Sigmoid colon (tissue), 7 donors: Measurements from ENCODE around the gene NTNG1. TPM values are rescaled to one million over a fixed set of nuclear protein-coding genes. Genes with fewer than 3 reads are reported as not detected.
"Not testable (repeated sequence)": the region's sequence is repeated elsewhere in the genome, so short reads cannot be mapped to it uniquely, and the experiment has no call there.

Experiments used
- DNase-seq: peaks from one replicate; pipeline ENCODE4 v3.0.0-alpha.2; 2019
- H3K27ac ChIP-seq, 4 donors: fragments of 200-600 bp; sonication (generic); one replicate each; pipeline ENCODE4 v1.5.1; 2016 to 2019; ENCODE audit warnings: mild to moderate bottlenecking in 1 of 4
- H3K27me3 ChIP-seq, 3 donors: fragments of 200-600 bp; sonication (generic); one replicate each; pipeline ENCODE4 v1.5.1; 2019; ENCODE audit warnings: mild to moderate bottlenecking in 1 of 3
- H3K36me3 ChIP-seq, 4 donors: fragments of 200-600 bp; sonication (generic); one replicate each; pipeline ENCODE4 v1.5.1; 2016 to 2019
- H3K4me1 ChIP-seq, 4 donors: fragments of 200-600 bp; sonication (generic); one replicate each; pipeline ENCODE4 v1.5.1; 2017 to 2019
- H3K4me3 ChIP-seq, 4 donors: fragments of 200-600 bp; sonication (generic); one replicate each; pipeline ENCODE4 v1.5.1; 2017 to 2019; ENCODE audit warnings: mild to moderate bottlenecking in 2 of 4, moderate library complexity in 1 of 4
- H3K9me3 ChIP-seq, 4 donors: fragments of 200-600 bp in 3 of 4; sonication (generic) in 3 of 4; one replicate each; pipeline versions ENCODE4 v1.5.1 to v1.6.1; 2013 to 2019
- CTCF ChIP-seq, 4 experiments: fragments of 450-650 bp in 3 of 4; fragments of 200-600 bp in 1 of 4; IDR thresholded peaks; one replicate each; pipeline ENCODE4 v1.5.1; 2016 to 2019; ENCODE audit warnings: antibody characterized with exemption in 4 of 4, mild to moderate bottlenecking in 3 of 4, moderate library complexity in 2 of 4
- EP300 ChIP-seq, 4 donors: sonication (generic); formaldehyde crosslinking; IDR thresholded peaks; one replicate each; pipeline ENCODE4 v1.6.1; 2017; ENCODE audit warnings: antibody characterized with exemption in 4 of 4
- POLR2A ChIP-seq, 2 donors: fragments of 450-650 bp; IDR thresholded peaks; one replicate each; pipeline ENCODE4 v1.6.1; 2016; ENCODE audit warnings: antibody characterized with exemption in 2 of 2, mild to moderate bottlenecking in 2 of 2, moderate library complexity in 2 of 2
- POLR2AphosphoS5 ChIP-seq, 4 donors: sonication (generic); formaldehyde crosslinking; IDR thresholded peaks; one replicate each; pipeline ENCODE4 v1.6.1; 2017; ENCODE audit warnings: antibody characterized with exemption in 4 of 4
- WGBS, 2 donors: extraction: QIAGEN DNeasy Blood & Tissue Kit; methylation state at CpG; one replicate each; pipeline ENCODE4 v1.1.7; 2013; 5-methylcytosine and 5-hydroxymethylcytosine counted together
- intact Hi-C: fragments of 100-400 bp; cut with DNase I; formaldehyde crosslinking; loops from one replicate; pipeline ENCODE4 v1.15.1; 2023
- polyA plus RNA-seq, 3 donors: library from polyadenylated mRNA; stranded (reverse); fragments of 200-250 nt; gene quantifications; one replicate each; pipeline ENCODE4 v1.2.3, GENCODE V29; 2013
- total RNA-seq, 4 donors: library from RNA; depleted of rRNA; stranded (reverse); fragments of >200 nt; gene quantifications; one replicate each; pipeline ENCODE4 v1.1.0, GENCODE V29; 2016
- donor health status: healthy with polysubstance abuse.
- donor health status: Bipolar disorder and iron deficiency.
- donor health status: healthy.

The NTNG1 gene
- total and polyA plus RNA-seq, 7 donors, result under 0.01 to 32.5 (median 9.5) TPM; not detected in 1

- no peak for DNase-seq
- no peak overlapping the region for H3K4me3 ChIP-seq
- H3K27me3 ChIP-seq, result no peaks in the 10 kb centered on the region
- H3K4me1 ChIP-seq, result no peaks in the 10 kb centered on the region
- WGBS, 2 donors, result 9 to 70% methylated on average over 1 of the region's 1 CpG
- H3K27ac ChIP-seq, result no peak overlapping the region
- no peaks in the 10 kb centered on the region for H3K9me3 ChIP-seq
- no peaks in the 10 kb centered on the region for H3K36me3 ChIP-seq
- intact Hi-C loops, result no loop called here
- no peak for TF ChIP-seq POLR2AphosphoS5 (IDR thresholded peaks at IDR 0.05)
- no peak for TF ChIP-seq EP300 (IDR thresholded peaks at IDR 0.05)
- TF ChIP-seq CTCF (IDR thresholded peaks at IDR 0.05), result no peak
- TF ChIP-seq POLR2A (IDR thresholded peaks at IDR 0.05), result no peak
Measured at GRCh38 chr1:107162745-107163144, 21.9 kb downstream of the NTNG1 start.

- H3K36me3 ChIP-seq, DNase-seq, H3K4me3 ChIP-seq, H3K9me3 ChIP-seq, intact Hi-C loops, H3K4me1 ChIP-seq, H3K27ac ChIP-seq, H3K27me3 ChIP-seq: not testable (repeated sequence)
- 91 to 93% methylated on average over 9 of the region's 9 CpGs for WGBS, 2 donors
Measured at GRCh38 chr1:107164901-107165300, 24.1 kb downstream of the NTNG1 start.

GRCh38 chr1:107169615-107170014, 28.8 kb downstream of the NTNG1 start:
- no peak overlapping the region for H3K4me3 ChIP-seq
- DNase-seq, result no peak
- intact Hi-C loops, result no loop called here
- H3K27ac ChIP-seq, result no peak overlapping the region
- TF ChIP-seq EP300 (IDR thresholded peaks at IDR 0.05), result no peak
- no peak for TF ChIP-seq POLR2A (IDR thresholded peaks at IDR 0.05)
- no peak for TF ChIP-seq POLR2AphosphoS5 (IDR thresholded peaks at IDR 0.05)
- no peak for TF ChIP-seq CTCF (IDR thresholded peaks at IDR 0.05)
- H3K27me3 ChIP-seq, result no peaks in the 10 kb centered on the region
- 76 to 78% methylated on average over 3 of the region's 3 CpGs for WGBS, 2 donors
- H3K36me3 ChIP-seq, result no peaks in the 10 kb centered on the region
- H3K4me1 ChIP-seq, result peaks cover 0 to 16% (median 2%) of the 10 kb centered on the region in 4 donors
- H3K9me3 ChIP-seq, result no peaks in the 10 kb centered on the region

GRCh38 chr1:107171333-107171732, 30.5 kb downstream of the NTNG1 start:
- H3K27ac ChIP-seq, result no peak overlapping the region
- H3K9me3 ChIP-seq, result no peaks in the 10 kb centered on the region
- no peaks in the 10 kb centered on the region for H3K36me3 ChIP-seq
- TF ChIP-seq POLR2AphosphoS5 (IDR thresholded peaks at IDR 0.05), result no peak
- TF ChIP-seq POLR2A (IDR thresholded peaks at IDR 0.05), result no peak
- TF ChIP-seq EP300 (IDR thresholded peaks at IDR 0.05), result no peak
- no peak for TF ChIP-seq CTCF (IDR thresholded peaks at IDR 0.05)
- intact Hi-C loops, result no loop called here
- DNase-seq, result no peak
- H3K4me1 ChIP-seq, result peaks cover 0 to 16% (median 2%) of the 10 kb centered on the region in 4 donors
- H3K4me3 ChIP-seq, result no peak overlapping the region
- 72 to 77% methylated on average over 5 of the region's 5 CpGs for WGBS, 2 donors
- no peaks in the 10 kb centered on the region for H3K27me3 ChIP-seq

GRCh38 chr1:107172450-107173170, 31.8 kb downstream of the NTNG1 start:
- 59 to 76% methylated on average over 5 of the region's 5 CpGs for WGBS, 2 donors
- no peak for DNase-seq
- Histone ChIP-seq H3K4me1 (peaks cover 0 to 16% (median 2%) of the 10 kb centered on the region in 4 donors), H3K9me3 (no peaks in the 10 kb centered on the region), H3K36me3 (no peaks in the 10 kb centered on the region), H3K27me3 (no peaks in the 10 kb centered on the region), H3K4me3 (no peak overlapping the region), H3K27ac (no peak overlapping the region)
- intact Hi-C loops, result no loop called here
- no peak for TF ChIP-seq EP300 (IDR thresholded peaks at IDR 0.05)
- no peak for TF ChIP-seq POLR2A (IDR thresholded peaks at IDR 0.05)
- no peak for TF ChIP-seq POLR2AphosphoS5 (IDR thresholded peaks at IDR 0.05)
- no peak for TF ChIP-seq CTCF (IDR thresholded peaks at IDR 0.05)
